NCI-H2196 (cell line): ENCODE measurements around the gene OR2AK2.
"Not testable (repeated sequence)": the region's sequence is repeated elsewhere in the genome, so short reads cannot be mapped to it uniquely, and the experiment has no call there.

Experiments
- DNase-seq: peaks from one replicate; lab custom pipeline; 2025; ENCODE audit not compliant: unreplicated experiment; lab: John Stamatoyannopoulos, UW

Gene OR2AK2, protein sequence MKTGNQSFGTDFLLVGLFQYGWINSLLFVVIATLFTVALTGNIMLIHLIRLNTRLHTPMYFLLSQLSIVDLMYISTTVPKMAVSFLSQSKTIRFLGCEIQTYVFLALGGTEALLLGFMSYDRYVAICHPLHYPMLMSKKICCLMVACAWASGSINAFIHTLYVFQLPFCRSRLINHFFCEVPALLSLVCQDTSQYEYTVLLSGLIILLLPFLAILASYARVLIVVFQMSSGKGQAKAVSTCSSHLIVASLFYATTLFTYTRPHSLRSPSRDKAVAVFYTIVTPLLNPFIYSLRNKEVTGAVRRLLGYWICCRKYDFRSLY

DNA sequence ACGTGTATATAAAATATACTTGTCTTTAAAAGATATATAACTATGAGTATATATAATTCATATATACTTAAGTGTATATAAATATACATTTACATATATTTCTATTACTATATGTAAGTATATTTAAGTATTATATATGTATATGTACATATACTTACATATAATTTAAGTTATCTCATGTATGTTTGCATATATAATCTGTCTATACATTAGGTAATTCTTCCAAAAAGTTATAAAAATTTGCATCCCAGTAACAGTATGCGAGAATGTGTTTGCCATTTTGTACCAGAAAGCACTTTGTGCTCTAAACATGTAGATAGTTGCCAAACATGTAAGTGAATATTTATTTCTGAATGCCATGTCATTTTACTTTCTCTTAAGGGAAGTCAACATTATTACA is at the start of gene OR2AK2:
Gene OR2AK2, plus strand, starts transcription at position 301 of the 400 bp plus-strand sequence. CDS start 144 bp downstream, outside the sequence.
- no peak for DNase-seq

DNA sequence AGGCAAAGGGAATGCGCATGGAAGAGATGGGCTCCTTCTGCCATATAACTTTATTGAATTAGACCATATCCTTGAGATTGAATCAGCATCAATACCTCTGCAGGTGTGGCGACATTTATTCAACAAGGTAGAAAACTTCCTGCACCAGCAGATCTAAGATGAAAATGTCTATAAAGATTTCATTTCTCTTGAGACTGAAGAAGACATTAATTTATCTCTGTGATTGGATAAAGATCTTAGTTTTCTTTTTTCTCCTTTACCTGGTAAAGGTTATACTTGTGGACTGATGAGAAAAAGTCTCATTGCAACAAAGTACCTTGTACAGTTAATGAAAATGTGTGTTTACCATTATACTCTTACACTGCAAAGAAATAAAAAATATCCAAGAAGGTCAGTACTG is 45.1 kb upstream of the OR2AK2 start, which contains the start of gene OR2T8:
Gene OR2T8, plus strand, starts transcription at position 301 of the 400 bp plus-strand sequence. CDS start 766 bp downstream, outside the sequence.
- no peak for DNase-seq

DNA sequence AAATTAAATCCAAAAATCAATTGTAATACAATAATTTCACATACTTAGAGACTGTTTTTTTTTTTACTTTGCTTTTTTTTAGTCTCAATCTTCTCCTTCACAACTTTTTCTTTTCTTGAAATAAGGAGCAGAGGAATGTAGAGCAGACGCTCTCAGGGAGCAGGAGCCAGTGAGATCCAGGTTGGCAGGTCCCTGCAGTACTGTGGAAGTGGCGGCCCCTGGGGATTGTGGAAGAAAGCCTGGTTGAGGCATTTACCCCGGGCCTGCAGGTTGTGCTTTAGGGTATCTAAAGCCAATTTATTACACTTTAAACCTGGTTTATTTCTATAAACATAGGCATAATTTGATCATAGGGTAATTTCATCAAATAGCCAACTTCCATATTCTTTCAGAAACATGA is 41.1 kb upstream of the OR2AK2 start:
- no peak for DNase-seq

DNA sequence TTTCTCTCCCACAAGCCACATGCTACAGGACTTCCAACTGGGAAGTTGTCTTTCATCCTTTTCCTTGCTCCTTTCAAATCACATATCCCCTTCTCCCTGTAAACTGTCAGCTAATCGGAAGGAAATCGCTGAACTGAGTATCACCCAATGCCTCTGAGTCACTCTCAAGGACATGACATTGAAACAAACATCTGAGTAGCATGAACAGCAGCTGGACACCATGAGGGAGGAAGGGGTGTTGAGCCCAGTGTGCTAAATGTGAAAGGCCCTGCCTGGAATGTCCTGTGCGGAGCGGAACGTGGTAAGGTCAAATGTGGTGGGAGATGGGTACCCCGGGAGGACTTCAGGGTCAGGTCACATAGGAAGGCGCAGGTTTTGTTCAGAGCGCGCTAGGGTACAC is 40.2 kb upstream of the OR2AK2 start, which contains the start of gene OR2AJ1:
Gene OR2AJ1, plus strand, starts transcription at position 22 of the 400 bp plus-strand sequence. CDS start 8,880 bp downstream, outside the sequence.
- no peak for DNase-seq

DNA sequence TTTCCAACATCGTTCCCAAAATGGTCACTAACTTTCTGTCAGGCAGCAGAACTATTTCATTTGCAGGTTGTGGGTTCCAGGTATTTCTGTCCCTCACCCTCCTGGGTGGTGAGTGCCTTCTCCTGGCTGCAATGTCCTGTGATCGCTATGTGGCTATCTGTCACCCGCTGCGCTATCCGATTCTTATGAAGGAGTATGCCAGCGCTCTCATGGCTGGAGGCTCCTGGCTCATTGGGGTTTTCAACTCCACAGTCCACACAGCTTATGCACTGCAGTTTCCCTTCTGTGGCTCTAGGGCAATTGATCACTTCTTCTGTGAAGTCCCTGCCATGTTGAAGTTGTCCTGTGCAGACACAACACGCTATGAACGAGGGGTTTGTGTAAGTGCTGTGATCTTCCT is 31.0 kb upstream of the OR2AK2 start:
- no peak for DNase-seq

DNA sequence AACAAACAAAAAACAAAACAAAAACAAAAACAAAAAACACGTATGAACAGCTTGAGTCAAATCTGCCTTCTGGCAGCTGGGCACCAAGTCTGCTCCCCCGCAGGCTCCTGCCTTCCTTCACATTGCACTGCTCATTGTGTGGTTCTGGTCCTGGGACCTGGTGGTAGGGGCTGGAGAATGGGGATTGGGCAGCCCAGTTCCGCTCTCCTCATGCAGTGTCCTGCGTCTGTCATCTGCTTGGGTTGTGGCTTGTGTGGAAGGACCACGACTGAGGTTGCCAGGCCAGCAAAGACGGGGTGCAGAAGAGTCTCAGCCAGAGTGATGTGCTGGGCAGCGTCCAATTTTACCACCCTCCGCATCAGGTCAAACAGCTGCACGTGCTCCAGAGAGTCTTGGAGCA is 29.3 kb upstream of the OR2AK2 start:
- no peak for DNase-seq

- no peak for DNase-seq
Measured at GRCh38 chr1:247936415-247936814, 28.6 kb upstream of the OR2AK2 start.

- DNase-seq: not testable (repeated sequence)
Measured at GRCh38 chr1:247936965-247937734, 27.9 kb upstream of the OR2AK2 start.

DNA sequence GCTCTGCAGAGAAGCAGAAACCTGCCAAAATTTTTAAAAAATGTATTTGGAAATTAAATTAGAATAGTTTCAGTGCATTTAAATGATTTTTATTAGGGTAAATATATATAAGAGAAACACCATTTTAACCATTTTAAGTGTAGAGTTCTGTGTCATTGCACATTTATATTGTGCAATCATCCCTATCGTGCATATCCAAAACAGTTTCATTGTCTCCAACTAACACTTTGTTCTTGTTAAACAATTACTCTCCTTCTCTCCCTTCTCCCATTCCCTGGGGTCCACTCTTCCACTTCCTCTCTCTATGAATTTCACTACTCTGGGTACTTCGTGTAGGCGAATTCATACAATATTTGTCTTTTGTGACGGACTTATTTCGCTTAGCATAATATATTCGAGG is 22.4 kb upstream of the OR2AK2 start:
- no peak for DNase-seq

DNA sequence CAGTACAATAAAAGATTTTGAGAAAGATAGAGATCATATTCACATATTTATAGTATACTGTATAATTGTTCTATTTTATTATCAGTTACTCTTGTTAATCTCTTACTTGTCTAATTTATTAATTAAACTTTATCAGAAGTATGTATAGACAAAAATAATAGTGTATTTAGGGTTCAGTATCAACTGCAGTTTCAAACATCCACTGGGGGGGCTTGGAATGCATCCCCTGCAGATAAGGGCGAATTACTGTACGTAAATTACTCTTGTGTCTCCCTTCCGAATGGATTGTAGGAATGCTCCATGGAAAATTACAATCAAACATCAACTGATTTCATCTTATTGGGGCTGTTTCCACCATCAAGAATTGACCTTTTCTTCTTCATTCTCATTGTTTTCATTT is 16.5 kb upstream of the OR2AK2 start, which contains the start of gene OR2L8:
Gene OR2L8, plus strand, starts transcription at position 301 of the 400 bp plus-strand sequence. Its CDS starts 0 bp downstream, at position 301.
- no peak for DNase-seq

DNA sequence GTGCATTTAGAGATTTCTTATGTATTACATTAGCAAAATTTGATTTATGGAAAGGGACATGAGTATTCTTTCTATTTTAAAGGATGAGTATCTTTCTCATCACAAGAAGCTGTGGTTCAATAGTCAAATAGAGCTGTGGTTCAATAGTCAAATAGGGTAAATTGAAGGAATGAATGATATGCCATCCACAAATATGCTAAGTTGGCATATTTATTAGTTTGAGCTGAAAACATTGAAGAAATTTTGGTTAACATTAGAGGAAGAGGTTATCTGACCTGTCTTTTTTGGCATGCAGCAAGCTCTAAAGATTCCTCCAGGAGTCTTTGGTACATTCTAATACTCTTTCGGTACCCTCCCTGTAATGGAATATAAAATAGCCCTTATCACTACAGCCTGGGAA is 11.6 kb upstream of the OR2AK2 start:
- no peak for DNase-seq

- DNase-seq: no peak
Measured at GRCh38 chr1:247961791-247962190, 3.2 kb upstream of the OR2AK2 start.

DNA sequence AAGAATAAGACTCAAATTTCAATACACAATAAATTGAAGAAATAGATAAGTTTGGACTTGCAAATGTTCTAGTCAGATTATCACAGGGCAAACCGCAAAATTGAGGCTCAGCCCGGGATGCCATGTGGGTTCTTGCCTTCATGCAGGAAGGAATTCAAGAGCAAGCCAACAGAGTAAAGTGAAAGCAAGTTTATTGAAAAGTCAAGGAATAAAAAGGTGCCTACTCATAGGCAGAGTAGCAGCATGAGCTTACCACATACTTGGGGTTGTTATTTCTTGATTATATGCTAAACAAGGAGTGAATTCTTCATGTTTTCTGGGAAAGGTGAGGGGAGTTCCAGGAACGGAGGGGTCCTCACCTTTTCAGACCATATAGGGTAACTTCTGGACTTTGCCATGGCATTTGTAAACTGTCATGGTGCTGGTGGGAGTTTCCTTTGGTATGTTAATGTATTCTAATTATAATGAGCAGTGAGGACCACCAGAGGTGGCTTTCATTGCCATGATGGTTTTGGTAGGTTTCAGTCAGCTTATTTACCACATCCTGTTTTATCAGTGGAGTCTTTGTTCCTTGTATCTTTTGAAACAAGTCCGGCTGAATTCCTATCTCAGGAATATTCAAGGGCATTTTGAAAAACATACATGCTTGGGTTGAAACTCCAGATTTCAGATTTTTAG is 2.0 kb upstream of the OR2AK2 start:
- DNase-seq: no peak

DNA sequence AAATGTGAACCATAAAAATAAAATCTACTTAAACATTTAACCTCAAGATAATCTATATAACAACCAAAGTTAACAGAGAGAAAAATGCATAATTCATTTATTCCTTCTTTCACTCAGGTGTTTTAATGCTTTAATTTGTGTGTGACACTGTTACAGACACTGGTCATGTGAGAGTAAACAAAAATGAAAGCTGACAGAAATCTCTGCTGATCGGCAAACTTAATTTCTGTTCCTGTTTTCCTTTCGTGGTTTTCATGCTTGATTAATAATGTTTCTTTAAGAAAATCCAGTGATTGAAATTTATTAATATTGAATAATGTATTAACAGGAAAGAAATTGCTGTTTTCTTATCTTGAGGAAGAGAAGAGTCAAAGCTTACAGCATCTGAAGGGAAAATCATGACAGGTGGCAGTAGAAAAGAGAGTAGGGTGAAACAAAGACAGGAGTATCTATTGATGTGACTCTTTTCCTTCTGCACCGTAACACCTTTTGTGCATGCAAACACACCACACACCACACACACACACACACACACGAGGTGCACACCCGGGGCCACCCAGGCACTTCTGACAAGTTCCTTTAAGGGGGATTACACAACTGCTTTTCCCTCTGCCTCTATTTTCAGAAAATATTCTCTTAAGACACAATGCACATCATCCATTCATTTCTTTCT is 1.6 kb downstream of the OR2AK2 start:
- DNase-seq: no peak

GRCh38 chr1:247992986-247993385 is 28.0 kb downstream of the OR2AK2 start:
- DNase-seq: no peak

GRCh38 chr1:247998811-247999210 is 33.8 kb downstream of the OR2AK2 start:
- DNase-seq: no peak

GRCh38 chr1:248000169-248000568 is 35.1 kb downstream of the OR2AK2 start:
- DNase-seq: no peak

DNA sequence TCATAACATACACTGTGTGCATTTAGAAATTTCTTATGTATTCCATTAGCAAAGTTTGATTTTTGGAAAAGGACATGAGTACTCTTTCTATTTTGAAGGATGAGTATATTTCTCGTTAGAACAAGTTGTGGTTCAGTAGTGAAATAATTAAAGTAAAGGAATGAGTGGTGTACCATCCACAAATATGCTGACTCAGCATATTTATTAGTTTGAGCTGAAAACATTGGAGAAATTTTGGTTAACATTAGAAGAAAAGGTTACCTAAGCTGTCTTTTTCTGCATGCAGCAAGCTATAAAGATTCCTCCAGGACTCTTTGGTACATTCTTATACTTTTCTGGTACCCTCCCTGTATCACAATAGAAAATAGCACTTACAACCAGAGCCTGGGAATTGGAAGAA is 42.7 kb downstream of the OR2AK2 start:
- no peak for DNase-seq

GRCh38 chr1:248009681-248010080 is 44.6 kb downstream of the OR2AK2 start:
- no peak for DNase-seq

- no peak for DNase-seq
Measured at GRCh38 chr1:248013229-248013710, 48.2 kb downstream of the OR2AK2 start, which contains the start of gene OR2L5. Gene OR2L5, plus strand, starts transcription at chr1:248013660. Its CDS starts 8,288 bp downstream, at chr1:248021948.

- DNase-seq: no peak
Measured at GRCh38 chr1:248015803-248016202, 50.8 kb downstream of the OR2AK2 start.
